ENCODE results near the gene SCN7A.

GRCh38 chr2:166394245-166394644 lies 99.8 kb downstream of the SCN7A start:
- TF ChIP-seq CTCF (IDR thresholded peaks at IDR 0.05) = no peak
- no peak for TF ChIP-seq POLR2AphosphoS5 (IDR thresholded peaks at IDR 0.05)
- TF ChIP-seq EP300 (IDR thresholded peaks at IDR 0.05) = no peak
- no peak for TF ChIP-seq POLR2A (IDR thresholded peaks at IDR 0.05; ENCODE audit: low read depth)
